GM10248 (cell line): ENCODE results near the gene CAPZB.

Experiments used
- CTCF ChIA-PET: fragments of 300-600 bp; sonication (Branson Sonifier 250); formaldehyde crosslinking; extraction: SDS; loops from one replicate; lab custom pipeline; 2021; ENCODE audit warnings: antibody characterized with exemption; lab: Yijun Ruan, JAX
- POLR2A ChIA-PET: fragments of 350-650 bp; sonication (Branson Sonifier 250); formaldehyde crosslinking; extraction: SDS; loops from one replicate; lab custom pipeline; 2020; ENCODE audit warnings: antibody characterized with exemption; lab: Yijun Ruan, JAX
- DNase-seq: peaks from one replicate; pipeline ENCODE4 v3.0.0; 2012; ENCODE audit errors: extremely low spot score
- TF ChIP-seq, protein P1 (sequence below): IDR thresholded peaks from 2 replicates; pipeline ENCODE4 v1.5.1; 2012; ENCODE audit warnings: mild to moderate bottlenecking, low read depth; ENCODE audit errors: extremely low read depth, missing control alignments, control extremely low read depth

The CAPZB gene

DNA sequence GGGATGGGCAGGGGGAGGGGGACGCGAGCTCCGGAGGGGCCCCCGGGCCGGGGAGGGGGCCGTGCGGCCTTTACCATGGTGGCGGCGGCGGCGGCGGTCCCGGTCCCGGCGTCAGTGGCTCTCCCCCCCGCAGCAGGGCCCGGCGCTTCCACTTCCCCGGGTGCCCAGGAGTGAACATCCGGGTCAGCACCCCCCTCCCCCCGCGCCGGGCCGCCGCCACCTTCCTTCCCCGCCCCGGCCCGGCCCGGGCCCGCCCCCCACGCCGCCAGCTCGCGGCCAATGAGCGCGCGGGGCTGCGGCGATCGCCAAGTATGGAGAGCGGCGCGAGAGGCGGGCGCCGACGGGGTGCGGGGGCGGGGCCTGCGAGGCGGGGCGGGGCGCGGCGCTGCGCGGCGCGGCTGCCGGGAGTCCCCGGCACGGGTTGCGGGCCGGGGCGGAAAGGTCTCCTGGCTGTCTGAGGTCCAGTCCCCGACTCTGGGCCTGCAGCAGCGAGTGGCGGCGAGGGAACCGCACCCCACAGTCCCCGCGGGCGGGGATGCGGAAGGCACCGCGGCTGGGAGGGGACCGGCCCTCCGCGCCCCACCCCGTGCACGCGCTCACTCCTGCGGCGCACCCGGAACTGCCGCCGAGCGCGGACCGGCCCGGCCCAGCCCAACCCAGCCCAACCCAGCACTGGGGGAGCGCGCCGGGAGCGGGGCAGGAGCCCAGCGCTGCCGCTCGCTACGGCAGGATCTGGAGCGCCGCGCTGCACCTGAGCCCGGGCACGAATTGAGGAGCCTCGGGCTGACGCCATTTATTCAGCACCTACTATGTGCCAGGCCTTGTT is at the start of gene CAPZB:
Gene CAPZB (minus strand): TSS at position 178 of the 826 bp plus-strand sequence. CDS start 101 bp downstream, at position 77.
- TF ChIP-seq, protein P1, sequence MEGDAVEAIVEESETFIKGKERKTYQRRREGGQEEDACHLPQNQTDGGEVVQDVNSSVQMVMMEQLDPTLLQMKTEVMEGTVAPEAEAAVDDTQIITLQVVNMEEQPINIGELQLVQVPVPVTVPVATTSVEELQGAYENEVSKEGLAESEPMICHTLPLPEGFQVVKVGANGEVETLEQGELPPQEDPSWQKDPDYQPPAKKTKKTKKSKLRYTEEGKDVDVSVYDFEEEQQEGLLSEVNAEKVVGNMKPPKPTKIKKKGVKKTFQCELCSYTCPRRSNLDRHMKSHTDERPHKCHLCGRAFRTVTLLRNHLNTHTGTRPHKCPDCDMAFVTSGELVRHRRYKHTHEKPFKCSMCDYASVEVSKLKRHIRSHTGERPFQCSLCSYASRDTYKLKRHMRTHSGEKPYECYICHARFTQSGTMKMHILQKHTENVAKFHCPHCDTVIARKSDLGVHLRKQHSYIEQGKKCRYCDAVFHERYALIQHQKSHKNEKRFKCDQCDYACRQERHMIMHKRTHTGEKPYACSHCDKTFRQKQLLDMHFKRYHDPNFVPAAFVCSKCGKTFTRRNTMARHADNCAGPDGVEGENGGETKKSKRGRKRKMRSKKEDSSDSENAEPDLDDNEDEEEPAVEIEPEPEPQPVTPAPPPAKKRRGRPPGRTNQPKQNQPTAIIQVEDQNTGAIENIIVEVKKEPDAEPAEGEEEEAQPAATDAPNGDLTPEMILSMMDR, result no peak
- ChIA-PET POLR2A (interaction anchor here (0.6 to 0.7 kb wide), 2 partner anchors 127 to 1245 kb away, joined by 3 to 5 read pairs; no protein-coding TSS in a partner anchor), CTCF (interaction anchor here (1.2 kb wide), 1 partner anchor 11 kb away, joined by 4 read pairs; no protein-coding TSS in a partner anchor)
- peak; percentile 97 for DNase-seq

DNA sequence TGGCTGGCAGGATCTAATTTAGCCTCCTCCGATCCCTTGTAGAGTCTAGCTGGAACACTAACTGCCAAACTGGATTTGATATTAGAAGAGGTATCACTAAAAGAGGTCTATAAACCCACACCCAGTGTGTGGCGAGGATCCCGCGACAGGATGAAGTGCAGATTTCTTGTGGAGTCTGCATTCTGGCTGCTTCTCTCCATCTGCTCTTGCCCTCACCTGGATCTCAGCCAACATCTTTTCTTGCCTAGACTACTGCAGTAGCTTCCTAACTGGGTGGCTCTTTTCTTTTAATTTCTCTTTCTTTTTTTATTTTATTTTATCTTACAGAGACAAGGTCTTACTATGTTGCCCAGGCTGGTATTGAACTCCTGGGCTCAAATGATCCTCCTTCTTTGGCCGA is 48.9 kb upstream of the CAPZB start:
- ChIA-PET POLR2A (no interaction called here), CTCF (interaction anchor here (1.2 to 2.0 kb wide), 3 partner anchors 9 to 27 kb away, joined by 3 to 4 read pairs (median 3); no protein-coding TSS in a partner anchor)
- TF ChIP-seq, protein P1, result no peak
- DNase-seq, result no peak

GRCh38 chr1:19533626-19534025 is 48.3 kb upstream of the CAPZB start:
- no peak for DNase-seq

GRCh38 chr1:19532519-19532918 is 47.2 kb upstream of the CAPZB start:
- POLR2A ChIA-PET, result interaction anchor here (0.6 kb wide), 2 partner anchors 17 to 48 kb away, joined by 3 to 6 read pairs; no protein-coding TSS in a partner anchor
- CTCF ChIA-PET, result interaction anchor here (1.0 to 2.0 kb wide), 2 partner anchors 9 to 15 kb away, joined by 3 to 4 read pairs; no protein-coding TSS in a partner anchor
- TF ChIP-seq, protein P1, result no peak

More at GRCh38 chr1:19533626-19534025, 48.3 kb upstream of the CAPZB start:
- TF ChIP-seq, protein P1, result no peak
- POLR2A ChIA-PET, result no interaction called here
- CTCF ChIA-PET, result interaction anchor here (1.3 to 2.0 kb wide), 2 partner anchors 8 to 16 kb away, joined by 3 to 4 read pairs; no protein-coding TSS in a partner anchor

GRCh38 chr1:19529664-19530063 is 44.3 kb upstream of the CAPZB start:
- no peak for DNase-seq
- TF ChIP-seq, protein P1, result no peak
- POLR2A ChIA-PET, result no interaction called here
- CTCF ChIA-PET, result interaction anchor here (0.7 to 1.2 kb wide), 2 partner anchors 24 to 175 kb away, joined by 3 read pairs; no protein-coding TSS in a partner anchor

More at GRCh38 chr1:19532519-19532918, 47.2 kb upstream of the CAPZB start:
- DNase-seq, result no peak

DNA sequence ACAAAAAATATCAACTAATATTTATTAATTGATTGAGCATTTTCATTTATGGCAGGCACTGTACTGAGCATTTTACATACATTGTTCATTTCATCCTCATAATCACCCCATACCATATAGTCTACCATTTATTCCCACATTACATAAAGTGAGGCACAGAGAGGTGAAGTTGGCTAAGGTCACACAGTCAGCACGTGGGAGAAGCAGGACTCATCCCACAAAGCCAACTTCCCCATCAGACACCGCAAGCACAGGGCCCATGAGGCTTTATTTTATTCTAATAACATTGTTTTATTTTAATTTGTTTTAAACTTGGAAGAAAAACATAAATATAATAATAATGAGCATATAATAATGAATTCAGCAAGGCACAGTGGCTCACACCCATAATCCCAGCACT is 43.1 kb upstream of the CAPZB start:
- POLR2A ChIA-PET, result no interaction called here
- DNase-seq, result no peak
- CTCF ChIA-PET, result no interaction called here
- TF ChIP-seq, protein P1, result no peak
